ENCODE measurements around the gene MAP2K5.

MAP2K5 gene

DNA sequence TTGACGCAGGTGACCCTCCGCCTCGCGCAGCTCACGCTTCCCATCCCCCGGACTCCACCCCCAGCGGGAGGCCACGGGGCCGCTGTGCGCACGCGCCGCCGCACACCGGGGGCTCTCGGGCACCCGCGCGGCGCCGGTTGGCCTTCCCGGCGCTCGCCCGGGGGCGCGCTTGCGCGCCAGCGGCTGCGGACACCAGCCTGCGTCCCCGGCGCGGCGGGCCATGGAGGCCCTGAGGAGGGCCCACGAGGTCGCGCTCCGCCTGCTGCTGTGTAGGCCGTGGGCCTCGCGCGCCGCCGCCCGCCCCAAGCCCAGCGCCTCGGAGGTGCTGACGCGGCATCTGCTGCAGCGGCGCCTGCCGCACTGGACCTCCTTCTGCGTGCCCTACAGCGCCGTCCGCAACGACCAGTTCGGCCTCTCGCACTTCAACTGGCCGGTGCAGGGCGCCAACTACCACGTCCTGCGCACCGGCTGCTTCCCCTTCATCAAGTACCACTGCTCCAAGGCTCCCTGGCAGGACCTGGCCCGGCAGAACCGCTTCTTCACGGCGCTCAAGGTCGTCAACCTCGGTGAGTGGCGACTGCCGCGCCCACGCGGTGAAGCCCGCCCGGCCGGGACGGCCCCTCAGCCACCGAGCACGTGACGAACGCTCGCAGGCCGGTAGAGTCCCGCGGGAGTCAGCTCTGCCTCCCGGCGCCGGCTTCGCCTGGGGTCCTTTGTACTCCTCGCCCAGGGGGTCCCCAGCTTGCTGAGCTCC is 21.3 kb upstream of the MAP2K5 start, which contains the start of gene C15orf61:
C15orf61 (plus strand) TSS at position 103 of the 754 bp plus-strand sequence; CDS start at position 221, 118 bp downstream.
- DNase-seq: peak; percentile 97

- no peak for DNase-seq
Observed at GRCh38 chr15:67521783-67522568, 20.5 kb upstream of the MAP2K5 start.

GRCh38 chr15:67523330-67523729 is 19.2 kb upstream of the MAP2K5 start:
- DNase-seq: no peak

DNA sequence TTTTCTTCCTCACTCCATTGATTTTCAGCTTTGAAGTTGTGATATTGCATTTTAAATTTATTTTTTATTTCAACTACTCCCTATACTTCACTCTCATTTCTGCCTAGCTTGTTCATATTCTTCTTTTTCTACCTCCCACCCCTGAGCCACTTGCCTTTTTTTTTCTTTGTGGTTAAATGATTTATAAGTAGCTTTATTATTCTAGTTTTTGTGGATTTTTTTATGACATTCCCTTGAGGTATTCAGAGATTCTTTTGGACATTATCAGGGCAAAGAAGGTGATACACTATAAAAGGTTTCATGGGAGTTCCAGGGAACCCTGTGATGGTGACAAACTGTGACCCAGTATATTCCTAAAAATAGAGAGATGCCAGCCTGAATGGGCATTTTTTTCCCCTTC is 18.3 kb upstream of the MAP2K5 start:
- DNase-seq: no peak

DNA sequence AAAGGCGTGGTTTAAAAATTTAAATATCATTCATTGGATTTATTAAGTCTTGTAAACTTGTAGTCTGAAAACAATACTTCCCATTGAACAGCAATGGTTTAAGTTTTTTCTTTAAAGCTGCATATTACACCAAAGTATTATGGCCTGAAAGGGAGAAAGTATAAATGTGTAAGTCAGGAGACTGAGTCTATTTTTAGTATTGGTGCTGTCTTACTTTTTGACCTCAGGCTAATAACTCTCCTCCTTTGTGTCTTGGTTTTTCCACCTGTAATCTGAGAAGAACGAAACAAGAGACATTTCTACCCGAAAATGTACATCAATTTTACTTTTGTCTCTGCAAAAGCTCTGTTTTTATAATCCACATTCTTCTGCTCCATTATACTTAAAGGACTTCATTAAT is 14.0 kb upstream of the MAP2K5 start:
- no peak for DNase-seq

GRCh38 chr15:67531379-67531914 is 11.1 kb upstream of the MAP2K5 start:
- no peak for DNase-seq

DNA sequence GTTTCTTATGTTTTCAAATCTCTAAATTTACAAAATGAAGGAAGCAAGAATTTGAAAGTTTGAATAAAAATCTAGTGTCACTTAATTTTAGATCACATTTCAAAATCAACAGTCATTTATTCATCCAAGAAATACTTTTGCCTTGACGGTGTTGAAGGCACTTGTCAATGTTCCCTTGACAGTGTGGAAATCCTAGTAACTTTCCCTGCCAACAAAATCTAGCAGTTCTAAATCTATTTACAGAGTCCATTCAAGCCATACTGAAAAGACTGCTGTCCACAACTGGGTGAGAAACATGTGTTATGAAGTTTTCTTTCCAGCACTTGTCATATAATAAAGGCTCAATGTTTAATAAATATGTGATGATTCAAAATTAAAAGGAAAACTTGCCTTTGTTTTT is 8.6 kb upstream of the MAP2K5 start:
- no peak for DNase-seq

- DNase-seq: no peak
Observed at GRCh38 chr15:67534360-67534759, 8.1 kb upstream of the MAP2K5 start.

- DNase-seq: no peak
Observed at GRCh38 chr15:67537771-67538170, 4.7 kb upstream of the MAP2K5 start.

- DNase-seq: no peak
Observed at GRCh38 chr15:67543348-67543718, 830 bp downstream of the MAP2K5 start.

DNA sequence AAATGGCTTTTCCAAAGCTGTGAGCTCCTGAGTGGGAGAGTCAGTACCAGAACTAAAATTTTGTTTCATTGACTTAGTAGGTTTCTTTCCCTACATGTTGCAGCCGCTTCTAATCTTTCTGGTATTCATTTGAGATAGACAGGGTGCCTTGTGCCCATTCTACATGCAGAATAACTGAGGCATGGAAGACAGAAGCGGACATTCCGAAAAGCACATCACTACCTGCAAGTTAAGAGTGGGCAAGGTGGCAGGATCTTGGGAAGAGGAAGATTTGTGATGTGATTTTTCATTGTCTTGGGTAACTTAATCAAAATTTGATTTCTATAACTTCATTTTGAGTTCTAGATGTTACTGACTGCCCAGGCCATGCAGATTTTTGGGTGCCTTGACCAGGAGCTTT is 2.0 kb downstream of the MAP2K5 start:
- no peak for DNase-seq

- DNase-seq: no peak
Observed at GRCh38 chr15:67545864-67546263, 3.4 kb downstream of the MAP2K5 start.

GRCh38 chr15:67547064-67547463 is 4.6 kb downstream of the MAP2K5 start:
- DNase-seq: no peak

DNA sequence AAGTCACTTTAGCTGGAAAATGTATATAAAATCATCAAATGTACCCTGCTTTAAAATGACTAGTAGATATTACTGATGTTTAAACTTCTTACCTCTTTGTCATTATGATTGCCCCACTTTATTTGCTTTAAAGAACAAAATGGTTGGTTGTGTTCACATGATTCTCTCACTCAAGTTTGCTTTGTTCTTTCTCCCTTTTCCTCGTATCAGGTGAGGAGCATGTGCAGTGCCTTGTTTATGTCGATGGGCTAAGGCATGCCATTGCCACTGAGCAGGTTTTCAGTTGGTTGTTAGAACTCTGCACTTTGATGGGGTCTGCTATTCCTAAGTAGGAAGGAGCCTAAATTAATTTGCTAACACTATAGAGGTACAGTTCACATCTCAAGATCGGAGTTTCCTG is 5.3 kb downstream of the MAP2K5 start:
- no peak for DNase-seq

- DNase-seq: no peak
Observed at GRCh38 chr15:67548236-67548852, 5.8 kb downstream of the MAP2K5 start.

DNA sequence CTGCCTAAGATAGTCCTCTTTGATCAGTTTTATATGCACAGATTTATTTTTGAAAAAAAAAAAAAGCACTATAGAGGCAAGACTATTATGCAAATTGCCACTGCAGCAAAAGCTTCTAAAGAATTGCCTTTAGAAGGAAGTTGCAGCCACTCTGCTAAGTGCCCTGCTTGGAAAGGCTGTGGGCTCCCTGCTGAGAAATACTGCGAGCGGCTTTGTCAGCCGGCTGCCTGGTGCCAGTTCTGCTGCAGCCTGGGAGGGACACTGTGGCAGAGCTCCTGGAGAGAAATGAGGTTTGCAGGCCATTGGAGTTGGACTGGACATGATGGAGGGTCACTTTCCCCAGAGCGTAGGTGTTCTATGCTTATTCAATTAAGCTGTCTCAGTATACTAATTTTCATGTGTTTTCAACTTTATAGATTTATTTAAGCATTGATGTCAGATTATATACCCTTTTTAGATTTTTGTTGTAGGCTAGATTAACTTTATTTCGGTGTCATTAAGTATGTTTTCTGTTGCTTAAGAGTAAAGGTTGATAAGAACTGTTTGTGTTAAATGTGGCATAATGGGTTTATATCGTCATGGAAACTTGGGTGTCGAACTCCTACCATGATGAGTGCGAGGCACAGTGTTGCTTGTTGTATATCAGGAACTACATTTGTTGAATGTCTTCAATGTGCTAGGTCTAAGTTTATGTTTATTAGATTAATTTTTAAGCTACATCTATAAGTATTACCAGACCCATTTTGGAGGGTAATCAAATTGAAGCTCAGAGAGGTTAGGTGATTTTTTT is 6.6 kb downstream of the MAP2K5 start:
- no peak for DNase-seq

DNA sequence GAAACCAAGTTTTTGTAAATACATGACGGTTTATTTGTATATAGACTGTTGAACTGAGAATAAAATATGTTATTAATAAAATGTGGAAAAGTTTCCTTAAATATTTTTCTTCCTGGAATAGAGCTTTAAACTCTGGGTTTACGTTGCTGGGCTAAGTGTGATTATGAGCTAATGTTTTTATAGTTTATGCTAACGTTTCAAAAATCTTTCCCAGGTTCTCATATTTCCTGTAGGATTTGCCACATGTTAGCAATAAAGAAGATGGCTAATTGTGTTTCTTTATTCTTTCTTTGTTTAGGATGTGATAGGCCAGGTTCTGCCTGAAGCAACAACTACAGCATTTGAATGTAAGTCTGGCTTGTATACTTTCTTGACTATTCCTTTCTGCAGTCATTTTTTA is 7.2 kb downstream of the MAP2K5 start:
- no peak for DNase-seq

GRCh38 chr15:67550522-67550921 is 8.0 kb downstream of the MAP2K5 start:
- no peak for DNase-seq

GRCh38 chr15:67551207-67551743 is 8.8 kb downstream of the MAP2K5 start:
- no peak for DNase-seq

GRCh38 chr15:67554580-67554979 is 12.1 kb downstream of the MAP2K5 start:
- DNase-seq: no peak

- DNase-seq: no peak
Observed at GRCh38 chr15:67556976-67557570, 14.6 kb downstream of the MAP2K5 start.

GRCh38 chr15:67558502-67558901 is 16.0 kb downstream of the MAP2K5 start:
- no peak for DNase-seq
